Stimulated activated CD4-positive, alpha-beta T cell treated with anti-CD3 and anti-CD28 coated beads, Interleukin-1b, Interleukin-23, amount 100 ng/mL, for 24 hours (primary cell): ENCODE results near the gene TCF7L1.
"Not testable (repeated sequence)": the region's sequence is repeated elsewhere in the genome, so short reads cannot be mapped to it uniquely, and the experiment has no call there.

Experiments used
- DNase-seq, 4 experiments: peaks; one replicate each; pipeline ENCODE4 v3.0.0-alpha.2; 2020; ENCODE audit warnings: low read depth in 4 of 4, low spot score in 1 of 4

Gene TCF7L1

DNA sequence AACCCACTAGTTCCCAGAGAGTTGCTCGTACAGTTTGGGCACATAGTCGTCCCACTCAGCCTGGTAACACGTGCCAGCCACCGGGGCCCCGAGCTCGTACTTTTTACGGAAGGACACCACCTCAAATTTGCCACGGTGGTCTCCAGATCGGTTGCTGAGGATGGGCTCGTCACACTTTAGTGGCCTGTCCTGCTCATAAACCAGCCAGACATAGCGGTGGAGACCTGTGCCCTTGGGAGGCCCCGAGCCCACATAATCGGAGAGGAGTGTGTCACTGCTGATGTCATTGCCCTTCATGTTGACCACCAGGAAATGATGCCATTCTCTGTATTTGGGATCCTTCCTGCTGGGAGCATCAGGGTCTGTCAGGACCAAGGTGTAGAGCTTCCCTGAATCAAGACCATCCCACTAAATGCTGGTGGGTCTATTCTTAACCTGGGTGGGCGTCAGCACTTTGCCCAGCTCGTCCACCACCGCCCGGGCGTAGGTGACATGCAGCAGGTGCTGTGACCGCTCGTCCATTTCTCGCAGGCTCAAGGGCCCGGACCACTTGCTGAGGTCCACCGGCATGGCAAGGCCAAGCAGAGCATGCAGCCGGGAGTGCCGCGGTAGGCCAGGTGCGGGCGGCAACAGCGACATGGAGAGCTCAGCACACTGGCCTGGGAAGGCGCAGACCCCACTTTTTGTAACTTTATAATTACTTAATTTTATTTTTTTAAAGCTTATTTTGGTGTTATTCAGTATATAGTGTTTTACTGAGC is 208.3 kb downstream of the TCF7L1 start:
- no peak for DNase-seq

DNA sequence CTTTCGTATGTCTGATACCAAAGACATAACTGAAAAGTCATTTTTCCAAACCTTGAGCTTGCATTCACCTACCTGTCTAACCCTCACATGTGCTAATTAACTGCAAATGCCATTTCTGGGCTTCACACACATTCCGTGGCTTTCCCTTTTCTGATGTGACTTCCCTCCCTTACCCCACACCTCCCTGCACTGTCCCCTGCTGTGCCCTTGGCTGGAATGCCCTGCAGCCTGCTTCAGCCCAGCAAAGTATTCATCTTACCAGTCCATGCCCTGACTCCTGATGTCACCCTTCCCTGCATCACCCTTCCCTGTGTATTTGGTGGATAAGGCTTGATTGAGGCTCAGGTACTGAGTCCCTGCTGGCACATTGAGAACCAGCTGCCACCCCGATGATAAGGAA is 209.0 kb downstream of the TCF7L1 start:
- no peak for DNase-seq

DNA sequence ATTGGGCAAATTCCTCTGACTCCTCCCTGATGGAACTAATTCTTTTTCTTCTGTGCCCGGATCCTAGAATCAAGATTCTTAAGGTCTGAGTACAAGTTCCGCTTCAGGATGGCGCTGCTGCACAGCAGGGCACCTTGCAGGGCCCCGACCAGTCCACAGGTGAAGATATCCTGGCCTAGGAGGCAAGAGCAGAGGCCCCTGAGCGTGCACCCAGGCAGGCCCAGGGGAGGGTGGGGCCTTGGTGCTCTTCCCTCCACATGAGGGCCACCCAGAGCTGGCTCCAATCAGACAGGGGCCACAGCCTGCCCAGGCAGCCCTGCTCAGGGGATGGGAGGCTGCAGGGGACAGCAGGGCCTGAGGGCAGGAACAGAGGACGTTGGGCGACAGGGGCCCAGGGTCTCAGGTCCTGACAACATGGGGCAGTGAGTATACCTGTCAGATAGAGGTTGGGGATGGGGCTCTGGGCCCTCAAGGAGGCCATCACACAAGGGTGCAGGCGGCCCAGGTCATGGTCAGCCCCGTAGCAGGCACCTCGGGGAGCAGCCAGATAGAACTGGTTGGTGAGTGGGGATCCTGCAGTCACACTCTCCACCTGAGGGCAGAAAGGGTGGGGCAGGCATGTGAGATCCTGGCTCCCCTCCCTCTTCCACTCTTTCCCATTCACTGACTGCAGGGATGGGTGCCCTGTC is 210.2 kb downstream of the TCF7L1 start:
- DNase-seq = not testable (repeated sequence)

DNA sequence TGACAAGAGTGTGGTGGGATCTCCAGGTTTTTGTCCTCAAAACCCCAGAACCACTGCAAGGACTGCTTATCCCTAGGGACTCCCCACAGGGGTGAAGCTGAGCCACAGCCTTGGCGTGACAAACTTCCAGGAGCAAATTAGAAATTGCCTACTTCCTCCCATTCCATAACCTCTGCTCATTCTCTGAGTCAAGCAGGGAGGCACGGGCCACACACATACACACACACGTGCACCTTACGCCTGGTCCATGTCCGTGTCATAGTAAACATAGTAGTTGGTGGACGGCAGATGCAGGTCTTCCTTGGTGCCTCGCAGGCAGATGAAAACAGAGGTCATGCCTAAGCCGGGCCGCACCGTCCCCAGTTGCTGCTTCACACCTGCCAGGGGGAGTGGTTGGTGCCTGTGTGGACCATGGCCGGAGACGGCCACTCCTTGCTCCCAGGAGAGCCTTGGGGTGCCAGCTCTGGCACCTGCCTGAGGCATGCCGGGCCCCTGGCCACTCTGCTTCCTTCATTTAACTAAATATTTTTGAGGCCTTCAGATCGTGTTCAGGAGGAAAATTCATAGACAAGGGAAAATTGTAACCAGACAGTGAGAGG is 211.3 kb downstream of the TCF7L1 start:
- no peak for DNase-seq

DNA sequence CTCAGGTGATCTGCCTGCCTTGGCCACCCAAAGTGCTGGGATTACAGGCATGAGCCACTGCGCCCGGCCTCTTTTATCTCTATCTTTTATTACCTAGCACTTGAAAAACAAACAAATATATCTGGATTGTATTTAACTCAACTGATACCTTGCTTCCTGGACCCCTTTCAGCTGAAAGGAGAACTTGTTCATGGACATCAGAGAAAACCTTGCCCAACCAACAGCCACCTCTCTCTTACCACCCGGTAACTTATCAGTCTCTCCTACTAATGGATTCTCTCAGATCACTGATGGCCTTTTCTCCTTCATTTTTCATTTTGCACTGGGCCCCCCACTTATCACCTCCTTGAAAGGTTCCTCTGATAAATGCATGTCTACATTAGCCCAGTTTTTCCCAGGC is 214.4 kb downstream of the TCF7L1 start:
- no peak for DNase-seq

DNA sequence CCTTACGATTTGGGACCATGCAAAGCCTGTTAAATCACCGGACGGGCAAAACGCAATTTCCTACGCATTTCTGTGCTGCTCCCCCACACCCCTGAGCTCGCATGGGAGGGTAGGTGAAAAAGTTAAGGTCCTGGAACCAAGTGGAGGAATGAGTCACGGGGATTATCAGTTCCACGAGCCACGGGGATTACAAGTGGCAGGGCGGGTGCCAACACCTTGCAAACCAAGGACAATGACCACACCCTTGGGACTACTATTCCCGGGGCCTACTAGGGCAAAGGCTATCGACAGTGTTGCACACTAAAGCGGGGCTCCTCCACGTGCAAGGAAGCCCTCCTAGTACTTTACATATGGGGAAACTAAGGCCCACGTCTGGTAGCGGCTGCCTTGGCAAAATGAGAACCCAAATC is 220.7 kb downstream of the TCF7L1 start:
- peak in 1 of 4 experiments; percentile 5 for DNase-seq

DNA sequence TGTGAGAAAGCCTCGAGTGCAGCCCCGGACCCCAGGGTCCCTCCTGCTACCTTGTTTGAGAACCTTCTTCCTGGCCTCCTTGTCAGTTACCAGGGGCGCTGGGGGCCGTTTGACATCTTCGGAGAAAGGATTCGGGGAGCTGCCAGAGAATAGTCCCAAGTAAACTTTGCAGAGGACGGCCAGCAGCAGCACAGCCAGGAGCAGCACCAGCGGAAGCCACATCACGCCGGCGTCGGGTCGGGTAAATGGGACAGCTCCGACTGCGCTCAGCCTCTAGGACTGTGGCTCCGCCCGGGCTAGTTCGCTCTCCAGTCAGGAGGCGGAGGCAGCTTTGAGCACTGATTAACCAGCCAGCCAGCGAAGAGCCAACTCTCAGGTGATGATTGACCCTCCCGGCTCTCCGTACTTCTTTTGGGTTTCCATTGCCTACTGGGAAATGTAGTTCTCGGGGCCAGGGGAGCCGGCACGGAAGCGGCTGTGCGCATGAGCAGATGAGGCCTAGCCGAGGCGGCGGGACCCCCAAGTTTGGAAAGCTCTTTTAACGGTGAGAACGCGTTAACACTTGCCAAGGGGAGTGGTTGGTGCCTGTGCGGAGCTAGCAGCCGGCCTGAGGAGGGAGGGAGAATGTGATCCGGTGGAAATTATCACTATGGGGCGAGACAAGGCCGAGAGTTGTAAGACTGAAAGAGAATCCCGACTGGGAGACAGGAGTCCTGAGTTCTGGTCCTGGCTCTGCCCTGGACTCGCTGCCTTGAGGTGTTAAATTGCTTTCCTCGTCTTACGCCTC is 221.3 kb downstream of the TCF7L1 start, which contains the start of the genes ELMOD3 and RETSAT:
ELMOD3 (plus strand) TSS at position 484 of the 787 bp plus-strand sequence. CDS start 2,430 bp downstream, outside the sequence.
RETSAT (minus strand) TSS at position 243 of the 787 bp plus-strand sequence; CDS start at position 222, 21 bp downstream.
- peak; percentile 81 to 94 (median 88) for DNase-seq

DNA sequence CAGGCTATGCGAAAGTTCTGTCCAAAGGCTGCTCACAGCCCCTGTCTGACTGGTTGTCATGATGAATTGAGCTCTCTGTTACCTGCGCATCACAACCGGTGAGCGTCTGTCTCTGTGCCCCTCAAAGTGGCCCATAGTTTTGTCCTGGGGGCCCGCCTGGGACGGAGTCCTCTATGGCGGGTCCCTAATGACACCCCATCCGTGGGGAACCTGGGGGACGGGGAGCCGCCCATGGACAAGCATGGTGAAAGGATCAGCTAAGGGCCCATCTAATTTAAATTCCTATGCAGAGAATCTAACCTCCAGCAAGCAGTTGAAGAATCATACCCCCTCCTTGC is 221.8 kb downstream of the TCF7L1 start:
- peak in 1 of 4 experiments; percentile 10 for DNase-seq

DNA sequence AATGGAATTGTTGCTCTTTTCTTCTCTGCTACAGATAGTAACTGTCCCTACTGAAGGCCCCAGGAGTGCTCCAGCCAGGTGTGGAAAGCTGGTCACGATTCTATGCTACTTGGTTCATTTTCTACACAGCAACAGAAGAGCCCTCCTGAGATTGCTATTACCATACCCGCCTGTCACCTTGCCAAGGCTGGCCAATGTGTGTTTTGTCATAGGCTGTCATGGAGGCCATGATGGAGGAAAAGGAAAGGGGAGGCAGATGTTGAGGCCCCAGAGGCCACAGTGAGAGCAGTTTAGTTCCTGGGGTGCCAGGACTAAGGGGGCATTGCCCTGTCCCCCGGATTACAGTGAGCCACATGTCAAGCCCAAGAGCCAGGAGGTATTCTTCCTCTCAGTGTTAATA is 222.3 kb downstream of the TCF7L1 start:
- no peak for DNase-seq

DNA sequence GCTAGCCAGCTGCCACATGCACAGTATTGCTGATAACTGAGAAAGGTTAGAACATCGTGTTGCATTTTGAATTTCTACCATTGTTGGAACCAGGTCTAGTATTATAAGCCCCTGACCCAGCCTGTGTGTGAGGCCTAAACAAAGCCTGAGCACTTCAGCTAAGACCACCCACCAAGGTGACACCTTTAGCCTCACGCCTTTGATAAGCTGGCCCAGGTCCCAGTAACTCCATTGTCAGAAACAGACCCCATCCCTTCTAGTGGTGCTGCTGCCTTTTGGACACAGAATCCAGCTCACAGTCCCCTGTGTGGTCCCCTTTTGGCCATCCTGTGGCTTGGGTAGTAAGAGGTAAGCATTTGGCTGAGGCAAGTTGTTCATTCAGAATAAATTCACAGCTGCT is 223.0 kb downstream of the TCF7L1 start:
- DNase-seq = no peak

DNA sequence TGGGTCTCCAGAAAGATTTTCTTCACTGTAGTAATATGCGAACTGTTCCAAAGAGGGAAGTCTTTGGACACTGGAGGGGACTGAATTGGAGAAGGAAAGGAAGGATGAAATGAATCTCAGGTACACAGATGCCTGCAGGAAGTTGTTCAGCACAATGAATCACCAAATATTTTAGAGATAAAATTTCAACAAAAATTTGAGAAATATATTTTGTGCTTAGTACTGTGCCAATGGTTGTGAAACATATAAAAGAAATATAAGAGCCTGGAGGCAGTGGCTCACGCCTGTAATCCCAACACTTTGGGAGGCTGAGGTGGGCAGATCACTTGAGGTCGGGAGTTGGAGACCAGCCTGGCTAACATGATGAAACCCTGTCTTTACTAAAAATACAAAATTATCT is 224.5 kb downstream of the TCF7L1 start:
- DNase-seq = no peak
